HK-2 (cell line): Measurements from ENCODE around the gene FGGY.
"Not testable (repeated sequence)": the region's sequence is repeated elsewhere in the genome, so short reads cannot be mapped to it uniquely, and the experiment has no call there.

Experiments used
- DNase-seq: peaks from one replicate; pipeline ENCODE4 v3.0.0-alpha.2; 2018; ENCODE audit not compliant: unreplicated experiment

Gene FGGY

GRCh38 chr1:59703226-59703917 is 406.5 kb downstream of the FGGY start:
- DNase-seq: no peak

- no peak for DNase-seq
Observed at GRCh38 chr1:59703918-59704378, 407.1 kb downstream of the FGGY start.

- no peak for DNase-seq
Observed at GRCh38 chr1:59704716-59705115, 407.8 kb downstream of the FGGY start.

- DNase-seq: peak; percentile 14
Observed at GRCh38 chr1:59705466-59706302, 408.8 kb downstream of the FGGY start.

GRCh38 chr1:59706303-59706599 is 409.4 kb downstream of the FGGY start:
- DNase-seq: no peak

- peak; percentile 41 for DNase-seq
Observed at GRCh38 chr1:59707178-59707791, 410.4 kb downstream of the FGGY start.

GRCh38 chr1:59709333-59709732 is 412.4 kb downstream of the FGGY start:
- no peak for DNase-seq

- not testable (repeated sequence) for DNase-seq
Observed at GRCh38 chr1:59710920-59711319, 414.0 kb downstream of the FGGY start.

GRCh38 chr1:59714219-59714618 is 417.3 kb downstream of the FGGY start:
- no peak for DNase-seq

GRCh38 chr1:59714966-59715365 is 418.1 kb downstream of the FGGY start:
- no peak for DNase-seq

GRCh38 chr1:59716832-59717231 is 419.9 kb downstream of the FGGY start:
- no peak for DNase-seq

GRCh38 chr1:59718064-59718988 is 421.4 kb downstream of the FGGY start:
- no peak for DNase-seq

GRCh38 chr1:59718989-59719360 is 422.1 kb downstream of the FGGY start:
- no peak for DNase-seq

- DNase-seq: no peak
Observed at GRCh38 chr1:59720326-59721115, 423.6 kb downstream of the FGGY start.

- DNase-seq: no peak
Observed at GRCh38 chr1:59730302-59730701, 433.4 kb downstream of the FGGY start.

GRCh38 chr1:59730759-59731478 is 434.0 kb downstream of the FGGY start:
- peak; percentile 43 for DNase-seq

- no peak for DNase-seq
Observed at GRCh38 chr1:59731591-59731990, 434.7 kb downstream of the FGGY start.

GRCh38 chr1:59732214-59732955 is 435.5 kb downstream of the FGGY start:
- DNase-seq: no peak

- DNase-seq: no peak
Observed at GRCh38 chr1:59733443-59734141, 436.7 kb downstream of the FGGY start.
